ENCODE measurements around the gene HCN2. TPM values are rescaled to one million over a fixed set of nuclear protein-coding genes. Genes with fewer than 3 reads are reported as not detected.

The HCN2 gene
- polyA plus RNA-seq, 1 donor from 2014 or later = 4.7 TPM

DNA sequence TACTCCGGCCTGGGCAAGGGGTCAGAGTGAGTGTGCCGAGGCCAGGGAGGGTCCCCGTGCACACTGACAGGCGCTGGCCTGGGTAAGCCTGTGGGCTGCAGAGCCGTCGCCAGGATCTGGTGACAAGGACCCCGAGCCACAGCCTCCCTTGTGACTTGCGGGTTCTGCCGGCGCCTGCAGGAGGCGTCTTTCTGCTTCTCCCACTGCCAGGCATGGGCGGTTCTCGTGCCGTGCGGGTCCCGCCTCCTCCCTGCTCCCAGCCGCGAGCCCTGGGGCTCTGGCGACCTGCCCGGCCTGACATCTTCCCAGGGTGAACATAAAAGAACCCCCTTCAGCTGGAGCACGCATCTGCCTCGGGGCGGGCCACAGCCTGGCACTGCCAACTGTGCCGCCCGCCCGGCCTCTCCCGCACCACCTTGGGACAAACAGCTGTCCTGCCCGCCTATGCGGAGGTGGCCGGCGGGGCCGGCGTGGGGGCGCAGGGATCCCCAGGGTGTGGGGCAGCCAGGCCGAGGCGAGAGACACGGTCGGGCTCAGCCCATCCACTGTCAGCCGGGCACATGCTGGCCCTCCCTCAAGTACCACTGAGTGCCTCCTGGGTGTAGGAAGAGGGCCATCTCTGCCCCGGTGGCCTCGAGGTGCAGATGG, 1.5 kb upstream of the HCN2 start:
- peaks cover 26% of the 10 kb centered on the region for H3K27me3 ChIP-seq (ENCODE audit: insufficient read depth, low read depth, low read length)
- H3K36me3 ChIP-seq (ENCODE audit: insufficient read depth, low read length) = no peaks in the 10 kb centered on the region
- no peak overlapping the region for H2AFZ ChIP-seq (ENCODE audit: low read depth, low read length)
- no peaks in the 10 kb centered on the region for H3K9me2 ChIP-seq (ENCODE audit: insufficient read depth, low read length)
- H3K27ac ChIP-seq (ENCODE audit: low read length) = no peak overlapping the region
- no peaks in the 10 kb centered on the region for H3K9me3 ChIP-seq (ENCODE audit: low read length)
- TF ChIP-seq TAF1 (IDR thresholded peaks at IDR 0.05; ENCODE audit: low read depth) (no peak), SMC3 (conservative IDR thresholded peaks at IDR 0.05; ENCODE audit: poor library complexity) (no peak), CTCF (IDR thresholded peaks at IDR 0.05; ENCODE audit: poor library complexity, severe bottlenecking) (peak; percentile 62)
- H3K79me2 ChIP-seq (replicated peaks; ENCODE audit: insufficient read depth, low read length) = no peaks in the 10 kb centered on the region
- H3K9ac ChIP-seq (ENCODE audit: low read length) = no peak overlapping the region
- no peak overlapping the region for H3K4me3 ChIP-seq (ENCODE audit: low read length)
- H3F3A ChIP-seq (ENCODE audit: insufficient read depth, low read length, poor library complexity, severe bottlenecking) = no peaks in the 10 kb centered on the region
- H3K4me2 ChIP-seq (ENCODE audit: low read length) = no peak overlapping the region
- peaks cover 5% of the 10 kb centered on the region for H4K20me1 ChIP-seq (ENCODE audit: insufficient read depth)

GRCh38 chr19:588741-589692, 664 bp upstream of the HCN2 start:
- TF ChIP-seq REST (IDR thresholded peaks at IDR 0.05; ENCODE audit: borderline replicate concordance) (no peak), MXI1 (conservative IDR thresholded peaks at IDR 0.05; ENCODE audit: poor library complexity, severe bottlenecking) (no peak), EZH2 (IDR thresholded peaks at IDR 0.05; ENCODE audit: borderline replicate concordance, insufficient read depth, low read length, poor library complexity, severe bottlenecking) (no peak), CTCF (IDR thresholded peaks at IDR 0.05; ENCODE audit: poor library complexity, severe bottlenecking) (no peak), RAD21 (conservative IDR thresholded peaks at IDR 0.05) (no peak), TAF1 (IDR thresholded peaks at IDR 0.05; ENCODE audit: low read depth) (no peak), POLR2AphosphoS5 (IDR thresholded peaks at IDR 0.05) (no peak), EP300 (conservative IDR thresholded peaks at IDR 0.05; ENCODE audit: poor library complexity, severe bottlenecking) (no peak), SMC3 (conservative IDR thresholded peaks at IDR 0.05; ENCODE audit: poor library complexity) (no peak)
- H3K9me2 ChIP-seq (ENCODE audit: insufficient read depth, low read length) = no peaks in the 10 kb centered on the region
- no peak overlapping the region for H2AFZ ChIP-seq (ENCODE audit: low read depth, low read length)
- H3F3A ChIP-seq (ENCODE audit: insufficient read depth, low read length, poor library complexity, severe bottlenecking) = no peaks in the 10 kb centered on the region
- H3K9me3 ChIP-seq (ENCODE audit: low read length) = no peaks in the 10 kb centered on the region
- H3K79me2 ChIP-seq (replicated peaks; ENCODE audit: insufficient read depth, low read length) = no peaks in the 10 kb centered on the region
- peaks cover 26% of the 10 kb centered on the region for H3K27me3 ChIP-seq (ENCODE audit: insufficient read depth, low read depth, low read length)
- peaks cover 9% of the 10 kb centered on the region for H4K20me1 ChIP-seq (ENCODE audit: insufficient read depth)
- H3K4me3 ChIP-seq (ENCODE audit: low read length) = peak overlapping the region; percentile 61
- no peak overlapping the region for H3K4me2 ChIP-seq (ENCODE audit: low read length)
- H3K9ac ChIP-seq (ENCODE audit: low read length) = peak overlapping the region; percentile 51
- no peak overlapping the region for H3K27ac ChIP-seq (ENCODE audit: low read length)
- no peaks in the 10 kb centered on the region for H3K36me3 ChIP-seq (ENCODE audit: insufficient read depth, low read length)

Data from neural cell (in vitro differentiated cells).